Subcutaneous abdominal adipose tissue (tissue), 5 donors: ENCODE measurements around the gene COL4A2.

Experiments used
- H3K27ac ChIP-seq: one replicate; pipeline ENCODE4 v1.7.0; 2013; ENCODE audit warnings: low read depth, mild to moderate bottlenecking, inconsistent platforms, low read length, moderate library complexity
- H3K27me3 ChIP-seq, 5 donors: one replicate each; pipeline ENCODE4 v1.7.0; 2013; ENCODE audit warnings: low read length in 5 of 5, inconsistent platforms in 1 of 5; ENCODE audit not compliant: control insufficient read depth in 5 of 5, insufficient read depth in 4 of 5
- H3K36me3 ChIP-seq, 5 donors: one replicate each; pipeline ENCODE4 v1.7.0; 2013; ENCODE audit warnings: low read length in 5 of 5; ENCODE audit not compliant: control insufficient read depth in 5 of 5, insufficient read depth in 5 of 5
- H3K4me1 ChIP-seq, 5 donors: one replicate each; pipeline ENCODE4 v1.7.0; 2013; ENCODE audit warnings: low read length in 5 of 5, mild to moderate bottlenecking in 3 of 5, moderate library complexity in 1 of 5; ENCODE audit not compliant: control insufficient read depth in 5 of 5, insufficient read depth in 5 of 5
- H3K4me3 ChIP-seq, 5 donors: one replicate each; pipeline ENCODE4 v1.7.0; 2013; ENCODE audit warnings: low read length in 5 of 5, low read depth in 1 of 5
- H3K9ac ChIP-seq, 5 donors: one replicate each; pipeline ENCODE4 v1.7.0; 2013; ENCODE audit warnings: low read length in 5 of 5, mild to moderate bottlenecking in 4 of 5, moderate library complexity in 3 of 5
- H3K9me3 ChIP-seq, 5 donors: one replicate each; pipeline ENCODE4 v1.7.0; 2013; ENCODE audit warnings: low read length in 5 of 5; ENCODE audit not compliant: control insufficient read depth in 5 of 5
- donor health status: healthy.
- donor health status: healthy.
- donor health status: healthy.
- donor health status: healthy.
- donor health status: healthy.

COL4A2 gene

DNA sequence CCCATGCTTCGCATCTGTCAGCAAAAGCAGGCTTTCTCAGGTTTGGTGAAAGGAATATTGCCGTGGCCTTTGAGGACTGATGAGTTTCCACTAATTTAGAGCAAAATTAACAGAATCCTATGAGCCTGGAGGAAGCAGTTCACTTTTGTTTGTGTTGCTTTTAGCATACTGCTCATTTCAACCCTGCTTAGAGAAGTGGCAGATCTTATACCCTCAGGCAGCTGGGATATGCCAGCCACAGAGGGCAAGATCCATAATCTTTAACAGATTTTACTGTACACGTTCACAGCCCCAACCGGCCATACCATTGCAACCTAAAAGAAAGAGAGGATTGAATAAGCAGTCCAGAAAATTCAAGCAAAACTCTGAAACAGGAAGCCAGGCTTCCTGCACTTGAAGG lies 60.5 kb downstream of the COL4A2 start:
- Histone ChIP-seq H3K4me1 (peaks cover 2 to 34% (median 26%) of the 10 kb centered on the region in 5 donors), H3K9me3 (no peaks in the 10 kb centered on the region), H3K27ac (peak overlapping the region; percentile 69), H3K9ac (no peak overlapping the region), H3K36me3 (peaks cover 0 to 30% (median 6%) of the 10 kb centered on the region in 5 donors), H3K27me3 (no peaks in the 10 kb centered on the region), H3K4me3 (no peak overlapping the region)

DNA sequence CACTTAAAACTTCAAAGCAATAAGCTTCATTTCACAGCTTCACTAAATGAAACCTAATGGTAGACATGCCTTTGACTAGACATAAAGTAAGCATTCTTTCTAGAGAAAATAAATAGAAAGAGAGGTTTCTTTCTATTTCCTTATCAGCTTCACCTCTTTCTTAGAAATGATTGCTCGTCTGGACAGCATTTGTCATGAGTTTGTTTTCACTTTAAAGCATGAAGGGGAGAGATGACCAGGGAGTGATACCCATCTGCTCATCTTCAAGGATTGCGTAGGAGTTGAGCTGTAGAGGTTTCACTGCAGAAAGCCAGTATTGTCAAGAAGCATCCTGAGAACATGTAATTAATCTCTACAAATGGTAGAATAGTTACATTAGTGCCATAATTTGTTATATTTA lies 61.3 kb downstream of the COL4A2 start:
- H3K4me3 ChIP-seq, result no peak overlapping the region
- peak overlapping the region; percentile 69 for H3K27ac ChIP-seq
- H3K36me3 ChIP-seq, result peaks cover 0 to 24% (median 6%) of the 10 kb centered on the region in 5 donors
- H3K9me3 ChIP-seq, result no peaks in the 10 kb centered on the region
- peaks cover 0 to 29% (median 25%) of the 10 kb centered on the region in 5 donors for H3K4me1 ChIP-seq
- no peak overlapping the region for H3K9ac ChIP-seq
- H3K27me3 ChIP-seq, result no peaks in the 10 kb centered on the region

DNA sequence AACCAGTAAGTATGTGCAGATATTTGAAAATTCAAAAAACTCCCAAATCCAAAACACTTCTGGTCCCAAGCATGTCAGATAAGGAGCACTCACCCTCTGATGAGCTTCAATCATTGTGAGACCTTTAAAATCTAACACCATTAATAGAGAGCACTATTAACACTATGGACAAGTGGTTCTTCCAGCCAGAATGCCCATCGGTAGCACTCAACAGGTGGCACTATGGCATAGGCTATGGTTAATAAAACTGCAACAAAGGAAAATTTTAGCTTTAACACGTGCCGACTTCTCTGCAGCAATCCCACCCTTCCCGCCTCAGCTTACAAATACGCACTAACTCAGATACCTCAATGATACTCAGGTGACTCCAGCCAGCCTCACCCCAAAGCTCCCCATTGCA lies 62.3 kb downstream of the COL4A2 start:
- H3K9ac ChIP-seq, result no peak overlapping the region
- peaks cover 0 to 22% (median 6%) of the 10 kb centered on the region in 5 donors for H3K36me3 ChIP-seq
- peaks cover 0 to 31% (median 24%) of the 10 kb centered on the region in 5 donors for H3K4me1 ChIP-seq
- H3K27ac ChIP-seq, result peak overlapping the region; percentile 97
- H3K9me3 ChIP-seq, result no peaks in the 10 kb centered on the region
- no peak overlapping the region for H3K4me3 ChIP-seq
- no peaks in the 10 kb centered on the region for H3K27me3 ChIP-seq

GRCh38 chr13:110371550-110372465 lies 64.7 kb downstream of the COL4A2 start:
- H3K27me3 ChIP-seq, result no peaks in the 10 kb centered on the region
- no peaks in the 10 kb centered on the region for H3K9me3 ChIP-seq
- H3K4me3 ChIP-seq, result no peak overlapping the region
- H3K36me3 ChIP-seq, result peaks cover 0 to 6% (median 4%) of the 10 kb centered on the region in 5 donors
- H3K9ac ChIP-seq, result peak overlapping the region in 4 of 5 donors; percentile 2 to 35 (median 20)
- H3K27ac ChIP-seq, result peak overlapping the region; percentile 97
- peaks cover 0 to 46% (median 34%) of the 10 kb centered on the region in 5 donors for H3K4me1 ChIP-seq

DNA sequence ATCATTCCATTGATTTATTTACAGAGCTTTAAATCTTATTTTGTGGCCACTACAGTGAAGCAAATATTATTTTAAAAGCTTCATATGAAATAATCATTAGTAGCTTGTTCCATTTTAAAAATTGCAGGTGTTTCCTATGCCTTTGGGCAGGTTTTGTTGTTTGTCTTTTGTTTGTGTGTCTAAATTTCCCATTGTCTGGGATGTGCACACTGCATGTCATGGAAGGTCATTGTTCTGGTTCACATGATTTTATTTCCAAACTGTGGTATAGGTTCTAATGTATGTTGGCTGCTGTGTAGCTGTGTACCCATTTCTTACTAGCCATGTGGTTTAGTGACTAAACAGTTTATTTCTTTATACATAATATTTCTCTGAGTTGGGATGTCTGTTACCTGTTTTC lies 65.6 kb downstream of the COL4A2 start:
- Histone ChIP-seq H3K36me3 (peaks cover 0 to 4% (median 0%) of the 10 kb centered on the region in 5 donors), H3K4me1 (peaks cover 2 to 55% (median 41%) of the 10 kb centered on the region in 5 donors), H3K27ac (peak overlapping the region; percentile 97), H3K9ac (peak overlapping the region in 1 of 5 donors; percentile 15), H3K9me3 (no peaks in the 10 kb centered on the region), H3K27me3 (no peaks in the 10 kb centered on the region), H3K4me3 (no peak overlapping the region)

DNA sequence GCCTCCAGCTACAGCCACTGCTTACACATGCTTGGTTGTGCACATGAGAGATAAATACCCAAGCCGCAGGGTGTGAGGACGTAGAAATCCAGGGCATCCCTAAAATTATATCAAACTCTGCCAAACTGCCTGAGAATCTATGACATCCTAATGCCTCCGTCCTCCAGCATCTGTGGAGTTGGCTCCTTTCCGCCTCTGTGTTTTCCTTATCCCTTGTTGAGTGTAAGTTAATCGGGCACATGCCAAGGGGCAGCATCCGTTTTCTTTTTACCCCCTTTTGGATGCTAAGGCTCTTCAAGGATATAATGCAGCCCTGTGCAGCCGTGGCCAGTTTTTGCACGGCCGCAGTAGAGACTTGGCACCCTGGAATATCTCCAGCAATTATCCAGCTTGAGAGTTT lies 66.5 kb downstream of the COL4A2 start:
- Histone ChIP-seq H3K36me3 (peaks cover 0 to 4% (median 0%) of the 10 kb centered on the region in 5 donors), H3K27me3 (no peaks in the 10 kb centered on the region), H3K9ac (no peak overlapping the region), H3K27ac (peak overlapping the region; percentile 97), H3K4me1 (peaks cover 8 to 64% (median 51%) of the 10 kb centered on the region in 5 donors), H3K4me3 (no peak overlapping the region), H3K9me3 (no peaks in the 10 kb centered on the region)

GRCh38 chr13:110374431-110375370 lies 67.6 kb downstream of the COL4A2 start:
- Histone ChIP-seq H3K36me3 (peaks cover 0 to 7% (median 4%) of the 10 kb centered on the region in 5 donors), H3K4me1 (peaks cover 10 to 75% (median 59%) of the 10 kb centered on the region in 5 donors), H3K9me3 (no peaks in the 10 kb centered on the region), H3K27ac (peak overlapping the region; percentile 97), H3K27me3 (no peaks in the 10 kb centered on the region), H3K4me3 (no peak overlapping the region), H3K9ac (no peak overlapping the region)

GRCh38 chr13:110376120-110376519 lies 69.0 kb downstream of the COL4A2 start:
- Histone ChIP-seq H3K9ac (peak overlapping the region in 3 of 5 donors; percentile 7 to 24 (median 7)), H3K9me3 (no peaks in the 10 kb centered on the region), H3K4me1 (peaks cover 17 to 84% (median 59%) of the 10 kb centered on the region in 5 donors)

DNA sequence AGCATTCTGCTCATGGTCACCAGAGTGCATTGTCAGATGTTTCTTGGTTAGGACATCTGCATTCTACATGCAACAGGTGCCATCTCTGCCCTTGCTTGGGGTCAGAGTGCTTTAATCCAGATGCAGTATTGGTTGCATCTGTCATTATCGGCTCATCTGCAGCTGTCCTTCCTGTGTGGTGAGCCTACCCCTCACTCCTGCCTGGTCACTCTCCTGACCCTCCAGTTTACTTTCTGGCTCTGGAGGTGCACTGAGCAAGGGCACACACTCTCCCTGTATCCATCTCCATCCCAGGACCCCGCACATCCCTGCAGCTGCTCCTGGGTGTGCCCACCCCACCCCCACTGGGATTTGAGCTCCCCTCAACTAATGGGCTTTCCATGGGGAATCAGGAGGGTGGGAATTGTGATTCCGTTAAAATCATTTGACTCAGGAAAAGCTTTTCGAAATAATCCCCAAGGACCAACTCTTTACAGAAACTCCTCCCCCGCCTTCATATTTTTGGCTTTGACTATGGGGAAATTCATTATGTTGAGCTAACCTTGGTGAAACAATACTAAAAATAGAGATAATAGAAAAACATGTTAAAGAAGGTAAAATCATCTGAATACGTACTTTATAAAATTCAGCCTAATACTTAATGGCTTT lies 70.2 kb downstream of the COL4A2 start:
- peak overlapping the region; percentile 97 for H3K27ac ChIP-seq

More at GRCh38 chr13:110376120-110376519, 69.0 kb downstream of the COL4A2 start:
- Histone ChIP-seq H3K4me3 (no peak overlapping the region), H3K27ac (peak overlapping the region; percentile 97), H3K27me3 (no peaks in the 10 kb centered on the region), H3K36me3 (peaks cover 0 to 10% (median 8%) of the 10 kb centered on the region in 5 donors)

More for the DNA sequence above, 70.2 kb downstream of the COL4A2 start:
- Histone ChIP-seq H3K27me3 (no peaks in the 10 kb centered on the region), H3K9ac (peak overlapping the region in 1 of 5 donors; percentile 68), H3K4me3 (no peak overlapping the region), H3K36me3 (peaks cover 0 to 10% (median 8%) of the 10 kb centered on the region in 5 donors), H3K9me3 (no peaks in the 10 kb centered on the region), H3K4me1 (peaks cover 17 to 82% (median 49%) of the 10 kb centered on the region in 5 donors)
